Esophagus muscularis mucosa (tissue), 3 donors: ENCODE measurements around the gene DPF3.

ENCODE experiments used
- CTCF ChIP-seq, 3 experiments: fragments of 200-600 bp in 2 of 3; fragments of 450-650 bp in 1 of 3; sonication (generic) in 2 of 3; IDR thresholded peaks; one replicate each; pipeline ENCODE4 v1.5.1; 2017 to 2019; ENCODE audit warnings: antibody characterized with exemption in 3 of 3, mild to moderate bottlenecking in 2 of 3, moderate library complexity in 1 of 3
- POLR2AphosphoS5 ChIP-seq, 2 donors: sonication (generic); formaldehyde crosslinking; IDR thresholded peaks; one replicate each; pipeline ENCODE4 v1.6.1; 2017; ENCODE audit warnings: antibody characterized with exemption in 2 of 2

GRCh38 chr14:72754949-72755348 lies 139.0 kb downstream of the DPF3 start:
- TF ChIP-seq CTCF (IDR thresholded peaks at IDR 0.05) (no peak), POLR2AphosphoS5 (IDR thresholded peaks at IDR 0.05) (no peak)
